Measurements from ENCODE around the gene DDX31.

Gene DDX31

DNA sequence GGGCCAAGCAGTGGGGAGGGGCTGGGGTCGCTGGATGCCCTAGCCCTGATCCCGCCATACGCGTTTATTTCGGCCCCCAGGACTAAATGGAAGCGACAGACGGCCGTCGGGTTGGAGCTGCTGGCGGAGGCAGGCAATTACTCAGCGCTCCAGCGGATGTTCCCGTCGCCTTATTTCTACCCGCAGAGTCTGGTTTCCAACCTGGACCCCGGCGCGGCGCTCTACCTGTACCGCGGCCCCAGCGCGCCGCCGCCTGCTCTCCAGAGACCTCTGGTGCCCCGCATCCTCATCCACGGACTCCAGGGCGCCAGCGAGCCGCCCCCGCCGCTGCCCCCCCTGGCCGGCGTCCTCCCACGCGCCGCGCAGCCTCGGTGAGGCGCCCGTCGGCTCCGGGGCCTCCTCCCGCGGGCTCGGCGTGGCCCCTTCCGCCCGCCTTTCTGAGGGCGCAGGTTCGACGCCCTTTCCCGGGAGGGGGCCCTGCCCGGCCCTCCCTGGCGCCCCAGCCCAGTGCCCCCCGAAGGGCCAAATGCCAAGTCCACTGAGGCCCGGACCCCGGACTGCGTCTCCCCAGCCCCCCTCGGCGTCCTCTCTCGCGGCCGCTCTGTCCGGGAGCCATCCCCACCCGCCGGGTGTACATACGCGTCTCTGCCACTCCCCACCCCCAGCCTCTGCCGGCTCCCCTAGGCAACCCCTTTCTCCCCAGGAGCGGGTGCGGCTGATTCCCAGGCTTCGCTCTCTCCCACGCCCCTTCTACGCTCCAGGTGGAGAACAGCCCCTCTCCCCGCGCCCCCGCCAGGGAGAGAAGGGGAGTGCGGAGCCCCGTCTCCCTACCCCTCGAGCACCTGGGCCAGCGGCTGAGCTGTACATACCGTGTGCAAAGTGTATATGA, 80.4 kb downstream of the DDX31 start:
- no peak overlapping the region for H3K27ac ChIP-seq
- H3K27me3 ChIP-seq, result peaks cover 84% of the 10 kb centered on the region
- no peaks in the 10 kb centered on the region for H3K9me3 ChIP-seq
- no peaks in the 10 kb centered on the region for H3K4me1 ChIP-seq (ENCODE audit: control insufficient read depth in 1 of 2, insufficient read depth in 1 of 2, low read depth in 1 of 2, low read length in 1 of 2)
- H3K36me3 ChIP-seq, result no peaks in the 10 kb centered on the region
- no peak overlapping the region for H3K4me3 ChIP-seq (ENCODE audit: low read depth in 1 of 2, low read length in 1 of 2)
- TF ChIP-seq, protein P1, sequence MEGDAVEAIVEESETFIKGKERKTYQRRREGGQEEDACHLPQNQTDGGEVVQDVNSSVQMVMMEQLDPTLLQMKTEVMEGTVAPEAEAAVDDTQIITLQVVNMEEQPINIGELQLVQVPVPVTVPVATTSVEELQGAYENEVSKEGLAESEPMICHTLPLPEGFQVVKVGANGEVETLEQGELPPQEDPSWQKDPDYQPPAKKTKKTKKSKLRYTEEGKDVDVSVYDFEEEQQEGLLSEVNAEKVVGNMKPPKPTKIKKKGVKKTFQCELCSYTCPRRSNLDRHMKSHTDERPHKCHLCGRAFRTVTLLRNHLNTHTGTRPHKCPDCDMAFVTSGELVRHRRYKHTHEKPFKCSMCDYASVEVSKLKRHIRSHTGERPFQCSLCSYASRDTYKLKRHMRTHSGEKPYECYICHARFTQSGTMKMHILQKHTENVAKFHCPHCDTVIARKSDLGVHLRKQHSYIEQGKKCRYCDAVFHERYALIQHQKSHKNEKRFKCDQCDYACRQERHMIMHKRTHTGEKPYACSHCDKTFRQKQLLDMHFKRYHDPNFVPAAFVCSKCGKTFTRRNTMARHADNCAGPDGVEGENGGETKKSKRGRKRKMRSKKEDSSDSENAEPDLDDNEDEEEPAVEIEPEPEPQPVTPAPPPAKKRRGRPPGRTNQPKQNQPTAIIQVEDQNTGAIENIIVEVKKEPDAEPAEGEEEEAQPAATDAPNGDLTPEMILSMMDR (IDR thresholded peaks at IDR 0.05), result no peak

DNA sequence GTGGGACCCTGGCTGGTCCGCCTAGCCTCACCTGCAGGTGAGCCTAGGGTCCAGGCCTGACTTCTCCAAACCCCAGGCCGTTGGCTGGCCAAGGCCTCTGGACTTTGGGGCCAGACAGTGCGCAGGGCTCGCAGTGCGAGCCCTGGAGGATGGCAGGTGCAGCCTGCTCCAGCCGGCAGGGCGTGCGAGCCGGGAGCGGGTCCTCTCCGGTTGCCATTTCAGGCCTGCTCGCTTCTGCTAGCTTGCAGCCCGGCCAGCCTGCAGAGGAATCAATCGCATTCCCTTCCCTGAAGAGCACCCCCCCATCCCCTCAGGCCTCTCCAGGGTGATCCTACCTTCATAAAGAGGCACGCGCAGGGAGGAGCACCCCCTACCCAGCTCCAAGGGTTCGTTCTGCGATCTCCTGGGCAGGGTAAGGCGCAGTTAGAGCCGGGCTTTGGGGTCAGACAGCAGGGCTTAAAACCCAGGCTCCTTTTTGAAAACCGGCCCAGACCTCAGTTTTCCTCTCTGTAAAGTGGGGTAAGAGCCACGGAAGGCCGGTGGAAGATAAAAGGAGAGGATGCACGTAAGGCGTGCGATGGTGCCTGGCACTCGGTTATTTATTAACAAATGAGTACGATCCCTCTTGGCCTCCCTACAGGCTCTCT, 81.2 kb downstream of the DDX31 start:
- Histone ChIP-seq H3K27ac (no peak overlapping the region), H3K4me3 (ENCODE audit: low read depth in 1 of 2, low read length in 1 of 2) (no peak overlapping the region), H3K36me3 (no peaks in the 10 kb centered on the region), H3K9me3 (no peaks in the 10 kb centered on the region), H3K27me3 (peaks cover 92% of the 10 kb centered on the region), H3K4me1 (ENCODE audit: control insufficient read depth in 1 of 2, insufficient read depth in 1 of 2, low read depth in 1 of 2, low read length in 1 of 2) (no peaks in the 10 kb centered on the region)
- TF ChIP-seq, protein P1 (IDR thresholded peaks at IDR 0.05), result no peak

DNA sequence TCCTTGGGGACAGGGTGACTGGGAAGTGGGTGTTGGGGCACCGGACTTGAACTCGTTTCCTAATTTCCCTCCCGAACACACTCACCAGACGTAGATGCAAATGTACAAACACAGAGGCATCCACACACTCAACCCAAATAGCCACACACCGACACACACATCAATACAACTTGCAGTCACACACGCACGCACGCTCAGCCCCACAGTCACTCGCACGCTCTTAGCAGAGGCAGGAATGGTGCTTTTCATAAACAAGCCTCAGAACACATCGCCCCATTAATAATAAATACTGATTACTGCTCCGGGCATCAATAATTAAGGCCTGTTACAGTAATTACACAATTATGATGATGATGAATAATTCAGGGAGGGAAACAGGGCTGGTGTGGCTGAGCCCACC, 81.7 kb downstream of the DDX31 start:
- no peaks in the 10 kb centered on the region for H3K4me1 ChIP-seq (ENCODE audit: control insufficient read depth in 1 of 2, insufficient read depth in 1 of 2, low read depth in 1 of 2, low read length in 1 of 2)
- TF ChIP-seq, protein P1 (IDR thresholded peaks at IDR 0.05), result no peak
- no peak overlapping the region for H3K4me3 ChIP-seq (ENCODE audit: low read depth in 1 of 2, low read length in 1 of 2)
- H3K27ac ChIP-seq, result no peak overlapping the region
- peaks cover 97% of the 10 kb centered on the region for H3K27me3 ChIP-seq
- no peaks in the 10 kb centered on the region for H3K36me3 ChIP-seq
- no peaks in the 10 kb centered on the region for H3K9me3 ChIP-seq

DNA sequence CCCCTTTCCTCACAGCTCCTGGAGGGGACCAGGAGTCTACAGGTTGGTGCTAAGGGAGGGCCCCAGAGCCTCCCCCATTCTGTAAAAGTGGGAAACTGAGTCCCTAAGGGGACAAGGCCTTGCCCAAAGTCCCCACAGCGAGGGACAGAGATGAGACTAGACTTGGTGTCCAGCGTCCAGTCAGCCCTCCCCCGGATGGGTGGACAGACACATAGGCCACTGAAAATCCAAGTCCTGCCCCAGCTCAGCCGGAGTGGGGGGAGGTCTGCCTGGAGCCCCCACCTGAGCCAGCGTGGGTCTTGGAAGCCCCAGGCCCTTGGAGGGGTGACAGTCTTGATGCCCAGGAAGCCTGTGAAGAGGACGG, 82.2 kb downstream of the DDX31 start:
- H3K36me3 ChIP-seq, result no peaks in the 10 kb centered on the region
- no peaks in the 10 kb centered on the region for H3K9me3 ChIP-seq
- TF ChIP-seq, protein P1 (IDR thresholded peaks at IDR 0.05), result no peak
- no peak overlapping the region for H3K4me3 ChIP-seq (ENCODE audit: low read depth in 1 of 2, low read length in 1 of 2)
- no peaks in the 10 kb centered on the region for H3K4me1 ChIP-seq (ENCODE audit: control insufficient read depth in 1 of 2, insufficient read depth in 1 of 2, low read depth in 1 of 2, low read length in 1 of 2)
- peaks cover 100% of the 10 kb centered on the region for H3K27me3 ChIP-seq
- no peak overlapping the region for H3K27ac ChIP-seq

DNA sequence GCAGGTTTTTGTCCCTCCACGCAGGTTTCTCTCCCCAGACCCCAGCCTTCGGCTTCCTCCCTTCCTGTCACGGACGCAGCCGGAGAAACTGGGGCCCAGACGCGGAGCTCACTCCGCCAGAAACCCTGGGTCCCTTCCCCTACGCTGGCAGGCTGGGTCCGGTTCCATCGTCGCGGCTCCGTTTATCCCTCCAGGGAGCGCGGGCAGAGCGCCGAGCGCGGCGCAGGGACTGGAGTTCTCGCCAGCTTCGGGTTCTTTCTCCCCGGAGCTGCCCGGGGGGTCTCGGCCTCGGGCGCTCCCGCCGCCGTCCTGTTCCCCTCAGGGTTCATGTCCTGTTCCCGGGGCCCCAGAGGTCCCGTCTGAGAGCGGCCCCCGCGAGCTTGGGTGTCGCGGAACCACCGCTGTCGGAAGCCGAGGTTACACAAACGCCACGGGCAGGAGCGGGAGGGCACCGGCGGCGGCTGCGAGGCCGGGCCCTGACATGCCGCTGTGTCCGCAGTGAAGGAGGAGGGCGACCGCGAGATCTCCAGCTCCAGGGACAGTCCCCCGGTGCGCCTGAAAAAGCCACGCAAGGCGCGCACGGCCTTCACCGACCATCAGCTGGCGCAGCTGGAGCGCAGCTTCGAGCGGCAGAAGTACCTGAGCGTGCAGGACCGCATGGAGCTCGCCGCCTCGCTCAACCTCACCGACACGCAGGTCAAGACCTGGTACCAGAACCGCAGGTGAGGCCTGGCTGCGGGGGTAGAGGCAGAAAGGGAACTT, 82.8 kb downstream of the DDX31 start:
- no peaks in the 10 kb centered on the region for H3K4me1 ChIP-seq (ENCODE audit: control insufficient read depth in 1 of 2, insufficient read depth in 1 of 2, low read depth in 1 of 2, low read length in 1 of 2)
- no peak overlapping the region for H3K4me3 ChIP-seq (ENCODE audit: low read depth in 1 of 2, low read length in 1 of 2)
- H3K36me3 ChIP-seq, result no peaks in the 10 kb centered on the region
- no peaks in the 10 kb centered on the region for H3K9me3 ChIP-seq
- H3K27me3 ChIP-seq, result peaks cover 100% of the 10 kb centered on the region
- no peak overlapping the region for H3K27ac ChIP-seq
- TF ChIP-seq, protein P1 (IDR thresholded peaks at IDR 0.05), result no peak

Data from neutrophil (primary cell).